ENCODE measurements around the gene ST8SIA5. TPM values are rescaled to one million over a fixed set of nuclear protein-coding genes. Genes with fewer than 3 reads are reported as not detected.

ST8SIA5 gene
- total RNA-seq, 1 experiment from 2014 or later, result 0.54 TPM

GRCh38 chr18:46761059-46761769 lies 4.4 kb upstream of the ST8SIA5 start:
- Histone ChIP-seq H3K27me3 (ENCODE audit: insufficient read depth, low read length) (peaks cover 10% of the 10 kb centered on the region; the same call in 1 of the 2 replicates), H3K9me2 (ENCODE audit: insufficient read depth) (no peaks in the 10 kb centered on the region), H3K36me3 (ENCODE audit: control insufficient read depth in 1 of 2, insufficient read depth in 2 of 2, low read length in 2 of 2) (no peaks in the 10 kb centered on the region), H2AFZ (ENCODE audit: low read depth, low read length, poor library complexity, severe bottlenecking) (no peak overlapping the region), H4K20me1 (ENCODE audit: insufficient read depth) (no peaks in the 10 kb centered on the region), H3K4me3 (replicated peaks in 1 of 2; ENCODE audit: low read depth in 1 of 2, low read length in 2 of 2) (no peak overlapping the region), H3K9ac (ENCODE audit: low read length) (no peak overlapping the region), H3K79me2 (ENCODE audit: insufficient read depth, low read length) (no peaks in the 10 kb centered on the region), H3K27ac (ENCODE audit: low read depth, low read length) (no peak overlapping the region), H3K4me2 (ENCODE audit: low read length) (no peak overlapping the region), H3K4me1 (ENCODE audit: control insufficient read depth in 1 of 2, insufficient read depth in 2 of 2, low read length in 2 of 2) (no peaks in the 10 kb centered on the region), H3K9me3 (ENCODE audit: control insufficient read depth in 1 of 2, insufficient read depth in 1 of 2, low read depth in 1 of 2, low read length in 2 of 2) (no peaks in the 10 kb centered on the region)
- intact Hi-C loops (cut with micrococcal nuclease), result no loop called here
- no TSS peak for BruUV-seq (replicated peaks)
- no peak for TF ChIP-seq ZNF274 (IDR thresholded peaks at IDR 0.05; ENCODE audit: low read depth, low read length)
- TF ChIP-seq POLR2A (IDR thresholded peaks at IDR 0.05; ENCODE audit: borderline replicate concordance, extremely low read depth, insufficient read depth, insufficient read length), result no peak
- TF ChIP-seq CTCF (IDR thresholded peaks at IDR 0.05 in 2 of 3, conservative IDR thresholded peaks at IDR 0.05 in 1 of 3; ENCODE audit: borderline replicate concordance in 1 of 3, insufficient read depth in 1 of 3, low read depth in 2 of 3, low read length in 2 of 3), result no peak
- no peak for TF ChIP-seq ATF3 (IDR thresholded peaks at IDR 0.05)
- TF ChIP-seq ZBTB33 (IDR thresholded peaks at IDR 0.05; ENCODE audit: extremely low read depth, insufficient replicate concordance, low read length), result no peak
- no peak for TF ChIP-seq TCF7L2 (IDR thresholded peaks at IDR 0.05; ENCODE audit: borderline replicate concordance, extremely low read depth, insufficient read depth, insufficient read length)
- no peak for TF ChIP-seq SIN3A (IDR thresholded peaks at IDR 0.05; ENCODE audit: low read depth)
- TF ChIP-seq CBX3 (IDR thresholded peaks at IDR 0.05; ENCODE audit: low read depth), result no peak
- no peak for TF ChIP-seq EGR1 (IDR thresholded peaks at IDR 0.05; ENCODE audit: low read depth)
- TF ChIP-seq EZH2 (IDR thresholded peaks at IDR 0.05), result no peak
- RAD21 ChIA-PET (ENCODE audit: low non-redundant PET in 1 of 2, low total read pairs in 2 of 2, uncharacterized antibody in 2 of 2, unreplicated experiment in 2 of 2), result no interaction called here
- no peak for ATAC-seq
- CTCF ChIA-PET, result no interaction called here
- DNase-seq (ENCODE audit: low read depth, low spot score), result no peak
- POLR2A ChIA-PET, result no interaction called here

Measured in HCT116 (cell line).